T47D (cell line): ENCODE data around the gene PIEZO1.

Experiments used
- DNase-seq, 2 experiments: peaks; one replicate each; pipeline versions ENCODE4 v3.0.0 to v3.0.0-alpha.2; 2011 to 2012; ENCODE audit warnings: low read depth in 1 of 2, low spot score in 1 of 2
- JUND ChIP-seq: IDR thresholded peaks from 2 replicates; pipeline ENCODE4 v1.6.1; 2012; ENCODE audit warnings: low read depth
- in situ Hi-C: cut with HindIII; loops from 2 replicates; pipeline ENCODE4 v1.10.0; 2016; ENCODE audit warnings: low sequenced_read_pairs, low pct_unique_long_range_greater_than_20kb

PIEZO1 gene

GRCh38 chr16:88694221-88695087 is 90.6 kb downstream of the PIEZO1 start:
- no peak for DNase-seq
- TF ChIP-seq JUND: no peak
- in situ Hi-C loops: no loop called here

DNA sequence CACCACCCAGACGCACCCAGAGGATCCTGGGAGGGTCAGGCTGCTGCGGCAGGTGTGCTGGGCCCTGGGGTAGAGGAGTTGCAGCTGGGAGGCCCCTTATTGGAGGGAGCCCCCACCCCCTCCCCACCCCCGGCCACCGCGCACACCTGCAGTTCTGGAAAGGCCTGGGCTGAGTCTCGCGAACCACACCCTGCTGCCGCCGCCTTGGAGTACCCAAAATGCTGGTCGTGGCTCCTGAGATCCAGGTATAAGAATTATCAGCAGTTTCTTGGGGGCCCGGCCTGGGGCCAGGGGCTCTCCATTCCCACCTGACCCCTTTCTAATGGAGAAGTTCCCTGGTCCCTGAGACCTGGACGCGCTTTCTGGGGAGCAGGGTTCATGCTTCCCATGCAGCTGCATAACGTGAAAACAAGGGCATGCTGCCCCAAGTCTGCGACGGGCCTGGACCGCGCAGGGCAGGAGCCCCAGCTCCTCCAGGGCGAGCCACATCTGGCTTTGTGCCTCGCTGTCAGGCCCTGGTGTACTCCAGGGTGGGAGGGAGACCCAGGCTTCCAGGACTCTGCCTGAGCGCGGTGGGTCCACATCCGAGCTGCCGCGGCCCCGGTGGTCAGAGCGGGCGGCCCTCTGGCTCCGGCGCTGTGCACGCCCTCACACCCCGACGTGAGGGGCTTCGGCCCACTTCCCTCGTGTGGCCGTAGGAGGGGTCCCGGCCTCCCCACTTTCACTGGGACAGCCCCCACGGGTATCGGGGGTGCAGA is 91.4 kb downstream of the PIEZO1 start:
- in situ Hi-C loops: no loop called here
- TF ChIP-seq JUND: no peak
- no peak for DNase-seq

DNA sequence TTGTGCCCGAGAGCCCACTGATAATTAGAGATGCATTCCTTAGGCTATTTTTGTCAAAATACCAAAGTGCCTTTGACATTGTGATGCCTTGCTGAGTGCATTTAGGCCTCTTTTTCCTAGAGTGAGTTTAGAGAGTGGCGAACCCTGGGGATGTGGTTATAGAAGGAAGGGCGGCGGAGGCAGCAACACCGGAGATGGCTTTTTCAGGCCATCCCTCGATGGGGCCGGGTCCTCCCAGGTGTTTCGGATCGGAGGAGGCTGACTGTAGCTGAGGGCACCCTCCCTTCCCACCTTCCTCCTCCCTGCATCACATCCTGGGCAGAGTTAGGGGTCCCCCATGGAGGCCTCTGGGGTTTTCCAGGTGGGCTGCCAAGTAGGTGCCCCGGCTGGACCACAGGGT is 92.2 kb downstream of the PIEZO1 start:
- in situ Hi-C loops: no loop called here
- no peak for DNase-seq
- TF ChIP-seq JUND: no peak

DNA sequence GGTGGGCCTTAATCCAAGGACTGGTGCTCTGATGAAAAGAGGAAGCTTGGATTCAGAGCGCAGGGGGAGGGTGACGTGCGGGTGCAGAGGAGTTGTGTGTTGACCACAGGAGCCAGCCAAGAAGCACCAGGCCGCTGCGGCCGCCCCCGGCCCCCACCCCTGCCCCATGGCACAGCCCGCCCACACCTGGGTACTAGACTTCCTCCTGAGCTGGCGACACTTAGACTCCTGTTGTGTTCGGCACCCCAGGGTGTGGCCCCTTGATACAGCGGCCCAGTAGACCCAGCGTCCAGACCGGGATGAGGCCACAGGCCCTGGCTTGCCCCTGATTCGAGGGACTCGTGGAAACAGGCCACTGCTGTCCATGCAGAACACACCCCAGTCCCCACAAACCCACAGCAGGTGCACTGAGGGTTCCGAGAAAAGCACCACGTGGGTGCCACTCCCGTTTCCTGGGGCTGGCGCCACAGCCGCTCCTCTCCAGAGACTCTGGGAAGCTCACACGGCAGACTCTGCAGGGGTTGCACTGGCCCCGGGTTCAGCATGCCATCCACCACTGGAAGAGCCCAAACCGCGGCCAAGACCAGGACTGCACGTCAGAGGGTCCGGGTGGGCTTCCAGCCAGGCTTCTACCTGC is 93.0 kb downstream of the PIEZO1 start:
- no peak for TF ChIP-seq JUND
- no peak for DNase-seq
- in situ Hi-C loops: no loop called here

DNA sequence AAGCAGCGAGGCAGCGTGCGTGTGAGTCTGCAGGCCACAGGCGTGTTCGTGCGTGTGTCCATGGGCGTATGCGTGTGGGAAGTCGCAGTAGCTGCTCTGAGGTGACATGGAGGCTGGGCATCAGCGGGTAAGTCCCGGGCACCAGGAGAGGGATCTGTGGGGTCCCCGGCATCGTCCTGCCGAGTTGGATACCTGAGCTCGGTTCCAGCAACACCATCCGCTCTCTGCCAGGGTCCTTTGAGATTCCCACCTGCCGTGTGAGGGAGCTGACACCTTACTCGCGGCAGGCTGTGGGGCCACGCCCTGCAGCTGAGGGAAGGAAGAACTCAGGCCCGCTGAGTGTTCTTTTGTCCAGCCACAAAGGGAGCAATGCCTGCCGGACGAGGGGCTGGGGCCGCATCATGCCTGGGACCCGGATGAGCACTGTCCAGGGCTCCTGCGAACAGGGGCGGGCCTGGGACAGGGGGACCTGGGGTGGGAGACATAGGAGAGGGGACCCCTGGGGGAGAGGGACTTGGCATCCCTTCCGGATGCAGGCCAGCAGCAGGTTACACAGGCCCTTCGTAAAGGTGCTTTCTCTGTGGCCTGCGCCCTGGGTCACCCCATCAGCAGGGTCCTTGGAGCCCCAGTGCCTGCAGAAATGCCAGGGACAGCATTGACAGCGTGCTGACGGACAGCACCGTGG is 93.7 kb downstream of the PIEZO1 start:
- in situ Hi-C loops: no loop called here
- TF ChIP-seq JUND: no peak
- DNase-seq: no peak

GRCh38 chr16:88690341-88691128 is 94.5 kb downstream of the PIEZO1 start:
- no peak for TF ChIP-seq JUND
- DNase-seq: no peak
- in situ Hi-C loops: no loop called here

- DNase-seq: no peak
- no peak for TF ChIP-seq JUND
- in situ Hi-C loops: no loop called here
Measured at GRCh38 chr16:88688013-88688778, 96.8 kb downstream of the PIEZO1 start.

DNA sequence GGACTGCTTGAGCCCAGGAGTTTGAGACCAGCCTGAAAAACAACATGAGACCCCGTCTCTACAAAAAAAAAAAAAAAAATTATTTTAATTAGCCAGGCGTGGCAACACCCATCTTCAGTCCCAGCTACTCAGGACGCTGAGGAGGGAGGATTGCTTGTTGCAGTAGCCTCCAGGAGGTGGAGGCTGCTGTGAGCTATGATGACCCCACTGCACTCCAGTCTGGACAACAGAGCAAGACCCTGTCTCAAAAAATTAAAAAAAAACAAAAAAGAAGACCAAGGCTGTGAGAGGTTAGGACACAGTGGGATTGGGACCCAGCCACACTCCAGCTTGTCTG is 97.4 kb downstream of the PIEZO1 start:
- DNase-seq: no peak
- in situ Hi-C loops: no loop called here
- no peak for TF ChIP-seq JUND

- DNase-seq: no peak
- in situ Hi-C loops: no loop called here
- no peak for TF ChIP-seq JUND
Measured at GRCh38 chr16:88687254-88687576, 97.8 kb downstream of the PIEZO1 start.

GRCh38 chr16:88686439-88687253 is 98.4 kb downstream of the PIEZO1 start, which contains the start of gene SNAI3:
TSS of gene SNAI3 (minus strand) at chr16:88686507. CDS start at chr16:88686406, 101 bp downstream.
- DNase-seq: peak; percentile 96 to 97

More at GRCh38 chr16:88686439-88687253, 98.4 kb downstream of the PIEZO1 start, which contains the start of gene SNAI3:
- in situ Hi-C loops: no loop called here
- TF ChIP-seq JUND: no peak
